Astrocyte (in vitro differentiated cells and primary cell): ENCODE data around the gene STK32B. TPM values are rescaled to one million over a fixed set of nuclear protein-coding genes. Genes with fewer than 3 reads are reported as not detected.

ENCODE experiments used
- DNase-seq: peaks from one replicate; pipeline ENCODE4 v3.0.0-alpha.2; 2010; ENCODE audit warnings: low read depth
- FAIRE-seq: peaks from 2 replicates; lab custom pipeline; 2011; peaks lifted over from hg19 to GRCh38; lab: Jason Lieb, UNC
- H2AFZ ChIP-seq: 2 replicates; pipeline ENCODE4 v1.6.0; 2012; ENCODE audit warnings: low read depth, low read length, inconsistent platforms
- H3K27ac ChIP-seq: 2 replicates; pipeline ENCODE4 v1.5.1; 2011; ENCODE audit warnings: low read depth, low read length, inconsistent platforms
- H3K27me3 ChIP-seq: 2 replicates; pipeline ENCODE4 v1.6.0; 2011; ENCODE audit warnings: low read length, inconsistent platforms; ENCODE audit not compliant: insufficient read depth
- H3K36me3 ChIP-seq: 2 replicates; pipeline ENCODE4 v1.5.1; 2011; ENCODE audit warnings: low read length, inconsistent platforms; ENCODE audit not compliant: insufficient read depth
- H3K4me1 ChIP-seq: 2 replicates; pipeline ENCODE4 v1.5.1; 2011; ENCODE audit warnings: low read length, inconsistent platforms; ENCODE audit not compliant: insufficient read depth
- H3K4me2 ChIP-seq: 2 replicates; pipeline ENCODE4 v1.6.0; 2012; ENCODE audit warnings: low read length, inconsistent platforms
- H3K4me3 ChIP-seq: 2 replicates; pipeline ENCODE4 v1.5.1; 2011; ENCODE audit warnings: low read depth, mild to moderate bottlenecking, low read length, inconsistent platforms; ENCODE audit not compliant: insufficient read depth
- H3K79me2 ChIP-seq: 2 replicates; pipeline ENCODE4 v1.6.0; 2012; ENCODE audit warnings: mild to moderate bottlenecking, low read length, inconsistent platforms; ENCODE audit not compliant: insufficient read depth
- H3K9ac ChIP-seq: 2 replicates; pipeline ENCODE4 v1.6.0; 2012; ENCODE audit warnings: mild to moderate bottlenecking, low read length, inconsistent platforms
- H3K9me3 ChIP-seq: 2 replicates; pipeline ENCODE4 v1.5.1; 2012; ENCODE audit warnings: low read depth, mild to moderate bottlenecking, low read length, inconsistent platforms; ENCODE audit not compliant: insufficient read depth
- H4K20me1 ChIP-seq: 2 replicates; pipeline ENCODE4 v1.6.0; 2012; ENCODE audit warnings: low read length, inconsistent platforms; ENCODE audit not compliant: insufficient read depth
- H3K27ac Mint-ChIP-seq: one replicate; pipeline ENCODE4 v1.8.0; 2021; ENCODE audit warnings: mild to moderate bottlenecking, mixed read lengths; ENCODE audit not compliant: unreplicated experiment
- H3K27me3 Mint-ChIP-seq: one replicate; pipeline ENCODE4 v1.8.0; 2021; ENCODE audit warnings: low read depth, mixed read lengths; ENCODE audit not compliant: unreplicated experiment
- H3K36me3 Mint-ChIP-seq: one replicate; pipeline ENCODE4 v1.8.0; 2021; ENCODE audit warnings: low read depth, mixed read lengths; ENCODE audit not compliant: unreplicated experiment
- H3K4me1 Mint-ChIP-seq: one replicate; pipeline ENCODE4 v1.8.0; 2021; ENCODE audit warnings: low read depth, mixed read lengths; ENCODE audit not compliant: unreplicated experiment
- H3K4me3 Mint-ChIP-seq: one replicate; pipeline ENCODE4 v1.8.0; 2021; ENCODE audit warnings: mild to moderate bottlenecking, moderate library complexity, mixed read lengths; ENCODE audit not compliant: unreplicated experiment
- H3K9me3 Mint-ChIP-seq: one replicate; pipeline ENCODE4 v1.8.0; 2021; ENCODE audit warnings: mild to moderate bottlenecking, mixed read lengths; ENCODE audit not compliant: unreplicated experiment
- EZH2 ChIP-seq: IDR thresholded peaks from 2 replicates; pipeline ENCODE4 v1.6.1; 2012; ENCODE audit warnings: mild to moderate bottlenecking, low read length, inconsistent platforms; ENCODE audit not compliant: insufficient read depth
- total RNA-seq: library from RNA; stranded (reverse); gene quantifications from 2 replicates; pipeline ENCODE4 v1.2.1, GENCODE V29; 2021
- TF ChIP-seq, protein P1 (sequence below): IDR thresholded peaks from 2 replicates; pipeline ENCODE4 v1.5.1; 2011; ENCODE audit warnings: low read depth, mild to moderate bottlenecking, inconsistent platforms, low read length, moderate library complexity; ENCODE audit not compliant: insufficient read depth

STK32B gene
- total RNA-seq, 1 donor from 2014 or later: 2.9 TPM

DNA sequence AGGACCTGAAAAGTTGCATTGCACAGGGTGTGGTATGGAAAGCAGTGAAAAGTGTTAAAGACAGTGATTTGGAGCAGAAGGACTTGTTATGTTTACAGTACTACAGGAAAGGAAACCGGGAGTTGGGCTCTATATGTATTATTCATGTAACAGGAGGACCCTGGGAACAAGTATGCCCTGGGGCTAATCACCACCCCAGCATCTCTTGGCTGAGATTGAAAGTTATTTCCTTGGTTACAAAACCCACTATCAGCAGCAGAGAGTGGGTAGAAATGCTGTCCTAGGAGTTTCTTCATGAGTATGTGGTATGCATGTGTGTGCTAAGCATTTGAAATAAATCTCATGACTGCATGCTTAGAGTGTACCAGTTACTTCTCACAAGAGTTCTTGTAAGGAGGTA, 46.9 kb downstream of the STK32B start:
- no peak for DNase-seq
- Histone ChIP-seq H3K27ac (no peak overlapping the region), H3K27me3 (no peaks in the 10 kb centered on the region), H3K4me3 (no peak overlapping the region), H3K9ac (no peak overlapping the region), H3K4me2 (no peak overlapping the region), H3K4me1 (no peaks in the 10 kb centered on the region), H3K79me2 (no peaks in the 10 kb centered on the region), H3K9me3 (no peaks in the 10 kb centered on the region), H3K36me3 (no peaks in the 10 kb centered on the region), H4K20me1 (no peaks in the 10 kb centered on the region), H2AFZ (no peak overlapping the region)
- no peak overlapping the region for H3K27ac Mint-ChIP-seq
- no peak for FAIRE-seq
- no peaks in the 10 kb centered on the region for H3K36me3 Mint-ChIP-seq
- no peak overlapping the region for H3K4me3 Mint-ChIP-seq
- no peaks in the 10 kb centered on the region for H3K4me1 Mint-ChIP-seq
- peaks cover 2% of the 10 kb centered on the region for H3K9me3 Mint-ChIP-seq
- TF ChIP-seq EZH2: no peak
- TF ChIP-seq, protein P1, sequence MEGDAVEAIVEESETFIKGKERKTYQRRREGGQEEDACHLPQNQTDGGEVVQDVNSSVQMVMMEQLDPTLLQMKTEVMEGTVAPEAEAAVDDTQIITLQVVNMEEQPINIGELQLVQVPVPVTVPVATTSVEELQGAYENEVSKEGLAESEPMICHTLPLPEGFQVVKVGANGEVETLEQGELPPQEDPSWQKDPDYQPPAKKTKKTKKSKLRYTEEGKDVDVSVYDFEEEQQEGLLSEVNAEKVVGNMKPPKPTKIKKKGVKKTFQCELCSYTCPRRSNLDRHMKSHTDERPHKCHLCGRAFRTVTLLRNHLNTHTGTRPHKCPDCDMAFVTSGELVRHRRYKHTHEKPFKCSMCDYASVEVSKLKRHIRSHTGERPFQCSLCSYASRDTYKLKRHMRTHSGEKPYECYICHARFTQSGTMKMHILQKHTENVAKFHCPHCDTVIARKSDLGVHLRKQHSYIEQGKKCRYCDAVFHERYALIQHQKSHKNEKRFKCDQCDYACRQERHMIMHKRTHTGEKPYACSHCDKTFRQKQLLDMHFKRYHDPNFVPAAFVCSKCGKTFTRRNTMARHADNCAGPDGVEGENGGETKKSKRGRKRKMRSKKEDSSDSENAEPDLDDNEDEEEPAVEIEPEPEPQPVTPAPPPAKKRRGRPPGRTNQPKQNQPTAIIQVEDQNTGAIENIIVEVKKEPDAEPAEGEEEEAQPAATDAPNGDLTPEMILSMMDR: no peak
- H3K27me3 Mint-ChIP-seq: peaks cover 14% of the 10 kb centered on the region

DNA sequence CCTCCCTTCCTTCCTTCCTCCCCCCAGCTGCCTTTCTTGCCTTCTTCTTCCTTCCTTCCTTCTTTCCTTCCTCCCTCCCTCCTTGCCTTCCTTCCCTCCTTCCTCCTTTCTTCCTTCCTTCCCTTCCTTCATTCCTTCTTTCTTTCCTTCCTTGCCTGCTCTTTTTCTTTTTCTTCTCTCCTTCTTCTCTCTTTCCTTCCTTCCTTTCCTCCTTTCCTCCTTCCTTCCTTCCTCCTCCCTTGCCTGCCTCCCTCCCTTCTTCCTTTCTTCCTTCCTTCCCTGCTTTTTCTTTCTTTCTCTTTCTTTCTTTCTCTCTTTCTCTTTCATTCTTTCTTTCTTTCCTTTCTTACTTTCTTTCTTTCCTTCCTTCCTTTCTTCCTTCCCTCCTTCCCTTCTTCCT, 49.1 kb downstream of the STK32B start:
- H3K9ac ChIP-seq: no peak overlapping the region
- no peak overlapping the region for H3K27ac ChIP-seq

DNA sequence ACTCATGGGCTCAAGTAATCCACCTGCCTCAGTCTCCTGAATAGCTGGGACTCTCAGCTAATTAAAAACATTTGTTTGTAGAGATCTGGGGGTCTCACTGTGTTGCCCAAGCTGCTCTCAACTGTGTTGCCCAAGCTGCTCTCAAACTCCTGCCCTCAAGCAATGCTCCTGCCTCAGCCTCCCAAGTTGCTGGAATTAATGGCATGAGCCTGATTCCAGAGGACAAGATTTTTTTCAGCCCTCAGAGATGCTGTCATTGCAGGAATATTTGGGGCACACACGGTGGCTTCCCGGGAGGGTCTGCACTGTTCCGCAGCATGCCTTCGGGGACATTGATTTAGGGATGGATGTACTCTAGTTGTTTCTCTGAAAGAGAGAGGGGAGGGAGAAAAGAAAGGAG, 49.7 kb downstream of the STK32B start:
- H3K9me3 Mint-ChIP-seq: peaks cover 2% of the 10 kb centered on the region
- Histone ChIP-seq H3K36me3 (no peaks in the 10 kb centered on the region), H3K9me3 (no peaks in the 10 kb centered on the region), H3K79me2 (no peaks in the 10 kb centered on the region), H4K20me1 (no peaks in the 10 kb centered on the region), H3K4me3 (no peak overlapping the region), H3K4me1 (no peaks in the 10 kb centered on the region), H3K9ac (no peak overlapping the region), H3K27ac (no peak overlapping the region), H3K4me2 (no peak overlapping the region), H2AFZ (no peak overlapping the region), H3K27me3 (no peaks in the 10 kb centered on the region)
- FAIRE-seq (no peak), DNase-seq (no peak)
- H3K36me3 Mint-ChIP-seq: no peaks in the 10 kb centered on the region
- TF ChIP-seq, protein P1: no peak
- TF ChIP-seq EZH2: no peak
- H3K27me3 Mint-ChIP-seq: peaks cover 14% of the 10 kb centered on the region
- H3K4me1 Mint-ChIP-seq: no peaks in the 10 kb centered on the region
- no peak overlapping the region for H3K27ac Mint-ChIP-seq
- no peak overlapping the region for H3K4me3 Mint-ChIP-seq

More for the DNA sequence above, 49.1 kb downstream of the STK32B start:
- Histone ChIP-seq H2AFZ (no peak overlapping the region), H3K9me3 (no peaks in the 10 kb centered on the region), H3K4me2 (no peak overlapping the region), H4K20me1 (no peaks in the 10 kb centered on the region), H3K36me3 (no peaks in the 10 kb centered on the region), H3K79me2 (no peaks in the 10 kb centered on the region), H3K4me1 (no peaks in the 10 kb centered on the region), H3K4me3 (no peak overlapping the region), H3K27me3 (no peaks in the 10 kb centered on the region)
- DNase-seq (no peak), FAIRE-seq (no peak)
- Mint-ChIP-seq H3K4me1 (no peaks in the 10 kb centered on the region), H3K36me3 (no peaks in the 10 kb centered on the region), H3K27me3 (peaks cover 14% of the 10 kb centered on the region), H3K9me3 (peaks cover 2% of the 10 kb centered on the region), H3K27ac (no peak overlapping the region), H3K4me3 (no peak overlapping the region)
- no peak for TF ChIP-seq EZH2
- TF ChIP-seq, protein P1: no peak
